PFSK-1 (cell line): ENCODE results near the gene ULK4.

Source experiments
- FOXP2 ChIP-seq: optimal IDR thresholded peaks from 2 replicates; pipeline ENCODE3; 2011; ENCODE audit warnings: borderline replicate concordance, control low read depth, inconsistent platforms; ENCODE audit not compliant: insufficient read depth; ENCODE audit errors: extremely low read length, extremely low read depth
- POLR2AphosphoS5 ChIP-seq: IDR thresholded peaks from 2 replicates; pipeline ENCODE4 v1.6.1; 2012; ENCODE audit warnings: low read depth, mild to moderate bottlenecking, control low read depth, low read length, moderate library complexity
- REST ChIP-seq, 2 experiments: IDR thresholded peaks; 2 replicates each; pipeline versions ENCODE4 v1.6.1 to v1.8.0; 2011 to 2012; ENCODE audit warnings: low read depth in 2 of 2, low read length in 2 of 2, control low read depth in 1 of 2, inconsistent platforms in 1 of 2, mild to moderate bottlenecking in 1 of 2, moderate library complexity in 1 of 2; ENCODE audit not compliant: insufficient read depth in 1 of 2
- SIN3A ChIP-seq: IDR thresholded peaks from 2 replicates; pipeline ENCODE4 v1.6.1; 2012; ENCODE audit warnings: mild to moderate bottlenecking, low read length, moderate library complexity, borderline replicate concordance; ENCODE audit not compliant: insufficient read depth
- TAF1 ChIP-seq: IDR thresholded peaks from 2 replicates; pipeline ENCODE4 v1.6.1; 2012; ENCODE audit warnings: low read length, control low read depth, borderline replicate concordance; ENCODE audit not compliant: insufficient read depth

Gene ULK4

GRCh38 chr3:41450416-41451231 is 511.3 kb downstream of the ULK4 start:
- TF ChIP-seq FOXP2: no peak
- TF ChIP-seq TAF1: no peak
- no peak for TF ChIP-seq SIN3A
- TF ChIP-seq REST (IDR thresholded peaks at IDR 0.05; ENCODE audit: insufficient read depth in 1 of 2, low read depth in 2 of 2, low read length in 2 of 2): no peak
- no peak for TF ChIP-seq POLR2AphosphoS5

GRCh38 chr3:41448396-41448795 is 513.5 kb downstream of the ULK4 start:
- TF ChIP-seq TAF1 (no peak), FOXP2 (no peak), SIN3A (no peak), REST (IDR thresholded peaks at IDR 0.05; ENCODE audit: insufficient read depth in 1 of 2, low read depth in 2 of 2, low read length in 2 of 2) (no peak), POLR2AphosphoS5 (no peak)

- no peak for TF ChIP-seq TAF1
- no peak for TF ChIP-seq FOXP2
- TF ChIP-seq REST (IDR thresholded peaks at IDR 0.05; ENCODE audit: insufficient read depth in 1 of 2, low read depth in 2 of 2, low read length in 2 of 2): no peak
- TF ChIP-seq SIN3A: no peak
- no peak for TF ChIP-seq POLR2AphosphoS5
These were observed 514.2 kb downstream of the ULK4 start for GRCh38 chr3:41447701-41448100.

- TF ChIP-seq REST (IDR thresholded peaks at IDR 0.05; ENCODE audit: insufficient read depth in 1 of 2, low read depth in 2 of 2, low read length in 2 of 2) (no peak), POLR2AphosphoS5 (no peak), FOXP2 (no peak), TAF1 (no peak), SIN3A (no peak)
These were observed 520.3 kb downstream of the ULK4 start for GRCh38 chr3:41441568-41441967.
